ENCODE measurements around the gene SEPTIN8.
A peak's percentile ranks its signal among the peaks of the same experiment; 100 is the strongest.

The SEPTIN8 gene

GRCh38 chr5:132777209-132778069 lies at the start of gene SEPTIN8:
SEPTIN8 (minus strand) TSS chr5:132777239; CDS start chr5:132777137, 102 bp downstream.
- peak; percentile 12 to 14 for DNase-seq (ENCODE audit: low read depth in 2 of 2)

DNA sequence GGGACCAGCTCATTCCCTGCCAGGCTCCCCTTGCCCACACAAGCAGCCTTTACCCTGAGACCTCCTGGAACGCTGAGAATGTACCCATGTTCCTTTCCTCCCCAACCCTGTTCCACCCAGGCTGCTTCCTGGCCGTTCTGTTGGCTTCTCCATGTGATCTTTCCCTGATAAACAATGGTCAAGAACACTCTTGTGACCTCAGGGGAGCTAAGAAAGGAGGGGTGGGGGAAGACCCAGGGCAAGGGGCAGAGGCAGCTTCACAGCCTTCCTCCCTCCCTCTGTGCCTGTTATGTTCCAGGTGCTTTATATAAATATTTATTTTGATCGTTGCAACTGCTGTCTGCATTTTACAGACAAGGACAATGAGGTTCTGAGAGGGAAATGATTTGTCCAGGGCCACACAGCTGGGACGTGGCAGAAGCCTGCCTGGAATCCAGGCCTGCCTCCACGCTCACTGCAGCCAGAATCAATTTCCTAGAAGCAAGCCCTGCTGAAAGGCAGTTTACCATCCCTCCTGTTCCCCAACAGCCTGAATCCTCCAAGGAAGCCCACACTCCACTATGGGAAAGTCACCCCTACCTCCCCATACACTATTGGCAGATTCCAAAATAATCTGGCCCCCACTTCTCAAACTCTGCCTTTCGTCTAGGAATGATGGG lies 49.5 kb upstream of the SEPTIN8 start:
- DNase-seq (ENCODE audit: low read depth in 2 of 2): no peak

GRCh38 chr5:132825834-132826391 lies 48.9 kb upstream of the SEPTIN8 start:
- DNase-seq (ENCODE audit: low read depth in 2 of 2): no peak

- no peak for DNase-seq (ENCODE audit: low read depth in 2 of 2)
Observed at GRCh38 chr5:132825033-132825833, 48.2 kb upstream of the SEPTIN8 start.

GRCh38 chr5:132824426-132824825 lies 47.4 kb upstream of the SEPTIN8 start:
- no peak for DNase-seq (ENCODE audit: low read depth in 2 of 2)

DNA sequence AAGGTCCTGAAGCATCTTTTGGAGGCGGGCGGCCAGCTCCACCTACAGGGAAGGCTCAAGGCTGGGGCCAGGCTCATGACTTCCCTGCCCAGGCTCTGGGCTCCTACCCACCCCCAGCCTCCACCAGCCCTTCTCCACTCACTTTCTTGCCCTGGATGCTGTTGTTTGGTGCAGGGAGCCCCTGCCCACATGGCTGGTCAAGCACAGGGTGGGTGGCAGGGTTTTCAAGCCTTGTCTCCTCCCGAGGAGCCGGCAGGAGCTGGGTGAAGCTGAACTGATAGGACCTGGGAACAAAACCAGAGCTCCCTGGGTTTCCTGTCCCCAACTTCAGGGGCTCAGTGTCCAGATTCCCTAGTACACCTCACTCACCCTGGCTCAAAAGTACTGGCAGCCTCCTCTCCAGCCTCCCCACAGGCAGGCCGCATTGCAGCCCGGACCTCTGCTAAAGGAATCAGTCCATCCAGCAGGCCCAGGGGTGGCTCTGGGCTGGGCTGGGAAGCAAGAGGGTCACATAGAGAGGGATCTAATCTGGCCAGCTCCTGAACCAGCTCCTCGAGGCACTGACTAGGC lies 46.5 kb upstream of the SEPTIN8 start:
- no peak for DNase-seq (ENCODE audit: low read depth in 2 of 2)

DNA sequence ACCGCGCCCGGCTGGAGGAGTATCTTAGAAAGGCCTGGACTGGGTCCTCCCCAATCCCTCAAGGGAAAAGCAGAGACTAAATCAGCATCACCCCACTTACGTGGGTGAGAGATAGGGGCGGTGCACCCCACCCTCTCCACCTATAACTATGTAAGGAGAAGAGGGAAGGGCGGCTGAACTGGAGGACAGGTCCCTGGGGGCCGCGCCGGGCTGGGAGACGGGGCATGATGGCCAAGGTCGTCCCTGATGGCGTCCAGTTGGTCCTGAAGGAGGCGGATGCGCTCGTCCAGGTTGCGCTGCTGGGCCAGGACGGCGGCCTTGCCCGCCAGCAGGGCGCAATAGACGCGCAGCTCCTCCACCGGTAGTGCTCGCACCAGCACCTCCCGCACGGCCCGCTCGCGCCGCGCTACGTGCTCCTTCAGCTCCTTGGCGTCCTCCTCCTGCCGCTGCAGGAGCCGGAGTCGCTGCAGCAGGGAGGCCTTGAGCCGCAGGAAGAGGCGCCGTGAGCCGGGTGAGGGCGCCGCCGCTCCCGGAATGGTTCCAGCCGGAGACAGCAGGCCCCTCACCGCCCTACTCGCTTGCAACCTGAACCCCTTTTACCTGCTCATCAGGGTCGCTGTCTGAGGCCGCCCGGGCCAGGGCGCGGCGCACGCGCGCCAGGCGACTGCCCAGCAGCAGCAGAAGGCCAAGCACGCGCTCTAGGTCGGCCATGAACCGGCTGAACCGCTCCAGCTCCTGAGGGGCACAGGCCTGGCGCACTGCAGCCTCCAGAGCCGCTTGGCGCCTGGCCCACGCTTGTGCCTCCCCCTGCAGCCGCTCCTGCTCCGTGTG lies 45.8 kb upstream of the SEPTIN8 start:
- DNase-seq (ENCODE audit: low read depth in 2 of 2): no peak

GRCh38 chr5:132821791-132822190 lies 44.8 kb upstream of the SEPTIN8 start:
- no peak for DNase-seq (ENCODE audit: low read depth in 2 of 2)

DNA sequence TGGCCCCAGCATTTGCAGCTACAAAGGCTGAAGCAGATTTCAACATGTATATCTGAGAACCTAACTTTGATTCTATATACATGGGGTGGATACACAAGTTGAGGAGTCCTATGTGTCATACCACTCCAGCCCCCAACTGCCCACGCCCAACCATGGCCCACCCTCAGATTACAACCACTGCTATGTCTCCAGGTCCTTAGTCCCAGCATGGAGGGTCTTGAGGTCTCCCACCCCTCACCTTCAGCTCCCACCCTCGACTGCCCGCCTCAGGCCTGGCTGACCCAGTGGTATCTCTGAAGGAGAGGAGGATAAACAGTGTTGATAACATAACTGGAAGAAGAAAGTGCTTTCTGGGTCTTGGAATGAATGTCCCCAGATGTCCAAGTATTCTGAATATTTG lies 44.3 kb upstream of the SEPTIN8 start:
- DNase-seq (ENCODE audit: low read depth in 2 of 2): no peak

GRCh38 chr5:132820162-132820754 lies 43.2 kb upstream of the SEPTIN8 start:
- peak; percentile 77 to 78 for DNase-seq (ENCODE audit: low read depth in 2 of 2)

DNA sequence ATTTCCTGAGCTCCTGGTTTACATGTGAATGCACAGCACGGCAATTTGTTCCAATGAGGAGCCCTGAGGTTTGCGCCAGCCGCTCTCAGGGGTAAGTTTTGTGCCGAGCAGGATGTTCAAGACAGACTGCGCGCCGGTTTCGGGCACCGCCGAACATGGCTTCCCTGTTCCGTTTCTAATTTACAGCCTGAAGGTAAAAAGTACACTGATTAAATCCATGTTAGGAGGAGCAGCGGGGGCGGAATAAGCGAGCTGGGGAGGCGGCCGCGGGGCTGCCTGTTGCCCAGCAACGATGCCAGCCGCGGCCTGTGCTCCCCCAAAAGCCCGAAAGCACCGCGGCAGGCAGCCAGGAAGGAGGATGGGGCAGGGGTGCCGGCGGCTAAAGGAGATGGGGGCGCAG lies 42.4 kb upstream of the SEPTIN8 start:
- DNase-seq (ENCODE audit: low read depth in 2 of 2): no peak

- no peak for DNase-seq (ENCODE audit: low read depth in 2 of 2)
Observed at GRCh38 chr5:132817011-132817410, 40.0 kb upstream of the SEPTIN8 start.

GRCh38 chr5:132816554-132816953 lies 39.5 kb upstream of the SEPTIN8 start:
- DNase-seq (ENCODE audit: low read depth in 2 of 2): no peak

- DNase-seq (ENCODE audit: low read depth in 2 of 2): no peak
Observed at GRCh38 chr5:132816083-132816482, 39.0 kb upstream of the SEPTIN8 start.

GRCh38 chr5:132815454-132815853 lies 38.4 kb upstream of the SEPTIN8 start:
- DNase-seq (ENCODE audit: low read depth in 2 of 2): no peak

- DNase-seq (ENCODE audit: low read depth in 2 of 2): no peak
Observed at GRCh38 chr5:132814503-132815294, 37.7 kb upstream of the SEPTIN8 start.

DNA sequence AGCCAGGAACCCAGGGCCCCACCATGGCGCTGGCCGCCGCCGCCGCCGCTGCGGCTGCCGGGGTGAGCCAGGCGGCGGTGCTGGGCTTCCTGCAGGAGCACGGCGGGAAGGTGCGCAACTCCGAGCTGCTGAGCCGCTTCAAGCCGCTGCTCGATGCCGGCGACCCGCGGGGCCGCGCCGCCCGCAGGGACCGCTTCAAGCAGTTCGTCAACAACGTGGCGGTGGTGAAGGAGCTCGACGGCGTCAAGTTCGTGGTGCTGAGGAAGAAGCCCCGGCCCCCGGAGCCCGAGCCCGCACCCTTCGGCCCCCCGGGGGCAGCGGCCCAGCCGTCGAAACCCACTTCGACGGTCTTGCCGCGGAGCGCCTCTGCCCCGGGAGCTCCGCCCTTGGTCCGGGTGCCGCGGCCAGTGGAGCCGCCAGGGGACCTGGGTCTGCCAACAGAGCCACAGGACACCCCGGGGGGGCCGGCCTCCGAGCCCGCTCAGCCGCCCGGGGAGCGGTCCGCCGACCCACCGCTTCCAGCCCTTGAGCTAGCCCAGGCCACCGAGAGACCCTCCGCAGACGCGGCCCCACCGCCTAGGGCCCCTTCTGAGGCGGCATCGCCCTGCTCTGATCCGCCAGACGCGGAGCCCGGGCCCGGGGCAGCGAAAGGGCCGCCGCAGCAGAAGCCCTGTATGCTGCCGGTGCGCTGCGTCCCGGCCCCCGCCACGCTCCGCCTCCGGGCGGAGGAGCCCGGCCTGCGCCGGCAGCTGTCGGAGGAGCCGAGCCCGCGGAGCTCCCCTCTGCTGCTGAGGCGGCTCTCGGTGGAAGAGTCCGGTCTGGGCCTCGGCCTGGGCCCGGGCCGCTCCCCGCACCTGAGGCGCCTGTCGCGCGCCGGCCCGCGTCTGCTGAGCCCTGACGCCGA lies 36.8 kb upstream of the SEPTIN8 start:
- no peak for DNase-seq (ENCODE audit: low read depth in 2 of 2)

GRCh38 chr5:132812781-132813598 lies 36.0 kb upstream of the SEPTIN8 start, which contains the start of gene SOWAHA:
SOWAHA (plus strand) TSS chr5:132813302; CDS start chr5:132813622, 320 bp downstream.
- DNase-seq (ENCODE audit: low read depth in 2 of 2): no peak

Data from stimulated activated CD8-positive, alpha-beta memory T cell treated with anti-CD3 and anti-CD28 coated beads, Interleukin-15, amount 100 ng/mL, for 48 hours (primary cell).